ENCODE results near the gene C10orf90. TPM values are rescaled to one million over a fixed set of nuclear protein-coding genes. Genes with fewer than 3 reads are reported as not detected.

Gene C10orf90
- total RNA-seq, 2 donors from 2014 or later: 0.43 TPM; not detected in 1

DNA sequence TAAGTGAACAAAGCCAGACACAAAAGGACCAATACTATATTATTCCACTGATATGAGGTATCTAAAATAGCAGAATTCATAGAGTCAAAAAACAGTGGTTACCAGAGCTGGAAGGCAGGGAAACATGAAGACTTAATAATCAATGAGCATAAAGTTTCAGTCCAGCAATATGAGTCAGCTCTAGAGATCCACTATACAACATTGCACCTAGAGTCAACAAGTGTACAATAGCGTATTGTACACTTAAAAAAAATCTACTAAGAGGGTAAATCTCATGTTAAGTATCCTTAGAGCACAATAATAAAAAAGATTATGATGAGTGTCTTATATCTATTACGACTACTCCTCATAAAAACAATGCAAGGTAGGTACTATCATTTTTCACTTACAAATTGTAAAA lies 36.1 kb downstream of the C10orf90 start:
- TF ChIP-seq, protein P1, sequence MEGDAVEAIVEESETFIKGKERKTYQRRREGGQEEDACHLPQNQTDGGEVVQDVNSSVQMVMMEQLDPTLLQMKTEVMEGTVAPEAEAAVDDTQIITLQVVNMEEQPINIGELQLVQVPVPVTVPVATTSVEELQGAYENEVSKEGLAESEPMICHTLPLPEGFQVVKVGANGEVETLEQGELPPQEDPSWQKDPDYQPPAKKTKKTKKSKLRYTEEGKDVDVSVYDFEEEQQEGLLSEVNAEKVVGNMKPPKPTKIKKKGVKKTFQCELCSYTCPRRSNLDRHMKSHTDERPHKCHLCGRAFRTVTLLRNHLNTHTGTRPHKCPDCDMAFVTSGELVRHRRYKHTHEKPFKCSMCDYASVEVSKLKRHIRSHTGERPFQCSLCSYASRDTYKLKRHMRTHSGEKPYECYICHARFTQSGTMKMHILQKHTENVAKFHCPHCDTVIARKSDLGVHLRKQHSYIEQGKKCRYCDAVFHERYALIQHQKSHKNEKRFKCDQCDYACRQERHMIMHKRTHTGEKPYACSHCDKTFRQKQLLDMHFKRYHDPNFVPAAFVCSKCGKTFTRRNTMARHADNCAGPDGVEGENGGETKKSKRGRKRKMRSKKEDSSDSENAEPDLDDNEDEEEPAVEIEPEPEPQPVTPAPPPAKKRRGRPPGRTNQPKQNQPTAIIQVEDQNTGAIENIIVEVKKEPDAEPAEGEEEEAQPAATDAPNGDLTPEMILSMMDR (IDR thresholded peaks at IDR 0.05): no peak
- Histone ChIP-seq H3K9me3 (no peaks in the 10 kb centered on the region), H3K36me3 (no peaks in the 10 kb centered on the region), H3K27me3 (no peaks in the 10 kb centered on the region), H3K27ac (no peak overlapping the region), H3K4me1 (no peaks in the 10 kb centered on the region), H3K4me3 (no peak overlapping the region)
- no peak for DNase-seq (ENCODE audit: low spot score)

DNA sequence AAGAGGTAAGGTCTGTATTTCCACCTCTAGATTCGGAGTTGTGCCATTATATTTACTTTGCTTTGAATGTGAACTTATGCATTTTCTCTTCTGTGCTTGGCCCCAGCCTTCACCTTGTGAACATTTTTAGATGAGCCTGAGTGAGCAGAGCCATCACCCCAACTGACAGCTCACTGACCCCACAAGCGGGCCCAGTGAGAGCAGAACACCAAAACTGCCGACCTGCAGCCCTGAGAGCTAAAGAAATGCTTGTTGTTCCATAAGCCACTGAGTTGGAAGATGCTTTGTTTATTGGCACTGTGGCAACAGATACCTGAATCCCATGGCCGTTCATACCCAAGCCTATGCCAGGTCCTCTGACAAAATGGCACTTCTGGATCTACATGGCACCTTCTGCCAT lies 37.8 kb downstream of the C10orf90 start:
- Histone ChIP-seq H3K27ac (no peak overlapping the region), H3K9me3 (no peaks in the 10 kb centered on the region), H3K4me1 (no peaks in the 10 kb centered on the region), H3K4me3 (no peak overlapping the region), H3K36me3 (no peaks in the 10 kb centered on the region), H3K27me3 (no peaks in the 10 kb centered on the region)
- TF ChIP-seq, protein P1 (IDR thresholded peaks at IDR 0.05): no peak
- no peak for DNase-seq (ENCODE audit: low spot score)

DNA sequence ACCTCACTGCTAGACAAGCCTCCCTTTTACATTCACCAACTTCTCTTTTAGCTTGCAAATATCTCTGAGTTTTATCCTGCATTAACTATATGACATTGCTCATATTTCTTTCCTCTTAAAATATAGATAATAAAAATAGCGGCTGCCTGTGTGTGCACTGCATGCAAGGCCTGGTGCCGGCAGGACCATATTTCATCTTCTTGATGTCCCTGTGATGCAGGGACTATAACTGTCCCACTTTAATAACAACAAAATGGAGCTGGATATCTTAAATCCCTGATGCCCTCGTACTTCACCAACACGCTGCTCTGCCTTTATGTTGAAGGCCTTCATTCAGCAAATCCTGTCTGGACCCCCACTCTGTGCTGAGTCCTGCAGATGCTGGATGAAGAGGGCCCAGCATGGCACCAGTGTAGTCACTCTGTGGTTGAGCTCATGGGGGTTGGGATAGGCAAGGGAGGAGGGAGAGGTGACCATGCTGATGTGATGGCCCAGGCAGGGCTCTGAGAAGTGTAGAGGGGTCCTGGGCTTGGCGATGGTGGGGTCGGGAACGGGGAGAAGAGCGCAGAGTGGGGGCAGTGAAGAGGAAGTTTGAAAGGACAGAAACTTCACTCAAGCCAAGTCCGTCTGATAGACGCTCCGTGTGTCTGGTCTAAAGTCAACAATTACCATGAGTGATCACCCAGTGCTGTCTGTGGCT lies 40.4 kb downstream of the C10orf90 start:
- TF ChIP-seq, protein P1 (IDR thresholded peaks at IDR 0.05): no peak
- H3K9me3 ChIP-seq: no peaks in the 10 kb centered on the region
- no peaks in the 10 kb centered on the region for H3K4me1 ChIP-seq

DNA sequence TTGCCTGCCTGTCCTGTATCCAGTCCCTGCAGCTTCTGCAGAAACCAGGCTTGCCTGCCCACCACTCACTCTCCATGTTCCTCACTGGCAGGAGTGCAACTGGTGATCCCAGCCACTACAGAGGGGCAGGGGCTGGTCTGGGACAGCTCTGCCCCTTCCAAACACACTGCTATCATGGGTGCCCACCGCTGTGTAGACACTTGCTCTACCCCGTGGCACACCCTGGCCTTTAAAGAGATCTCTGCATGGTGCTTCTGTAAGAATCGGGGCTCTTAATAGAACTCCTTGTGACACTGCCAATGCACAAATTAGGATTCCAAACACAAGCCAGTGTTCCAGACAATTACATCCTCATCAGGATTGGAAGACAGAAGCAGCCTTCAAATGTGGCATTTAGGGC lies 41.7 kb downstream of the C10orf90 start:
- no peak overlapping the region for H3K27ac ChIP-seq
- TF ChIP-seq, protein P1 (IDR thresholded peaks at IDR 0.05): no peak
- H3K27me3 ChIP-seq: no peaks in the 10 kb centered on the region
- no peak overlapping the region for H3K4me3 ChIP-seq
- H3K36me3 ChIP-seq: no peaks in the 10 kb centered on the region
- no peaks in the 10 kb centered on the region for H3K9me3 ChIP-seq
- DNase-seq (ENCODE audit: low spot score): no peak
- H3K4me1 ChIP-seq: no peaks in the 10 kb centered on the region

More for the DNA sequence above, 40.4 kb downstream of the C10orf90 start:
- no peaks in the 10 kb centered on the region for H3K27me3 ChIP-seq
- DNase-seq (ENCODE audit: low spot score): no peak
- H3K27ac ChIP-seq: no peak overlapping the region
- H3K36me3 ChIP-seq: no peaks in the 10 kb centered on the region
- no peak overlapping the region for H3K4me3 ChIP-seq

DNA sequence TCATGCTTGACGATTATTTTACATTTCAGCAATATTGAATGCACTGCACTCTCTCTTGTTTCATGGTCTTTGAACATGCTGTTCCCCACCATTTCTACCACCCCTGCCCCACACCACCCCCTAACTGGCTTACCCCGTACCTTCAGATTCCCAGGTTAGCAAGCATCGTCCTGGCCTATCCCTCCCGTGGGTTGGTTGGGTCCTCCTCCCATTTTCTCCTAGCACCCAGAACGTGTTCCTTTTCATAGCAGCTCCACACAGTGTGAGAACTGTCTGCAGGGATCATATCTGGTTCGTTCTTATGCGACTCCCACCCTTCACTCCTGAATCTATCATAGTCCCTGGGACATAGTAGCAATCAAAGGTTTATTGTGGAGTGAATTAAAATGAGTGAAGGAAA lies 48.6 kb downstream of the C10orf90 start:
- H3K27ac ChIP-seq: no peak overlapping the region
- H3K4me3 ChIP-seq: no peak overlapping the region

More for the DNA sequence above, 48.6 kb downstream of the C10orf90 start:
- TF ChIP-seq, protein P1 (IDR thresholded peaks at IDR 0.05): no peak
- Histone ChIP-seq H3K9me3 (no peaks in the 10 kb centered on the region), H3K27me3 (no peaks in the 10 kb centered on the region), H3K4me1 (no peaks in the 10 kb centered on the region), H3K36me3 (no peaks in the 10 kb centered on the region)
- no peak for DNase-seq (ENCODE audit: low spot score)

Measured in right atrium auricular region (tissue), 2 donors.